ENCODE results near the gene TNRC6C. TPM values are rescaled to one million over a fixed set of nuclear protein-coding genes. Genes with fewer than 3 reads are reported as not detected.
A peak's percentile ranks its signal among the peaks of the same experiment; 100 is the strongest.

TNRC6C gene
- total and polyA plus RNA-seq, 9 of the 15 experiments (the other 6 are each of a cell fraction or from before 2014, with no cell fraction given): 0.20 to 4.9 (median 2.3) TPM

- TF ChIP-seq PBX2 (CRISPR knock-in tag; IDR thresholded peaks at IDR 0.05; ENCODE audit: low read depth) (no peak), PBX2 (tag; conservative IDR thresholded peaks at IDR 0.05; ENCODE audit: low read depth) (peak; percentile 79), ELK3 (CRISPR knock-in tag; IDR thresholded peaks at IDR 0.05) (no peak), NR2C1 (IDR thresholded peaks at IDR 0.05) (no peak), NR2C1 (tag; IDR thresholded peaks at IDR 0.05) (no peak), ZFP1 (CRISPR knock-in tag; IDR thresholded peaks at IDR 0.05) (no peak)
These were observed 92.9 kb downstream of the TNRC6C start (continued) for GRCh38 chr17:78051186-78051972.
